Measurements from ENCODE around the gene G6PD.
"Not testable (repeated sequence)": the region's sequence is repeated elsewhere in the genome, so short reads cannot be mapped to it uniquely, and the experiment has no call there.

G6PD gene

DNA sequence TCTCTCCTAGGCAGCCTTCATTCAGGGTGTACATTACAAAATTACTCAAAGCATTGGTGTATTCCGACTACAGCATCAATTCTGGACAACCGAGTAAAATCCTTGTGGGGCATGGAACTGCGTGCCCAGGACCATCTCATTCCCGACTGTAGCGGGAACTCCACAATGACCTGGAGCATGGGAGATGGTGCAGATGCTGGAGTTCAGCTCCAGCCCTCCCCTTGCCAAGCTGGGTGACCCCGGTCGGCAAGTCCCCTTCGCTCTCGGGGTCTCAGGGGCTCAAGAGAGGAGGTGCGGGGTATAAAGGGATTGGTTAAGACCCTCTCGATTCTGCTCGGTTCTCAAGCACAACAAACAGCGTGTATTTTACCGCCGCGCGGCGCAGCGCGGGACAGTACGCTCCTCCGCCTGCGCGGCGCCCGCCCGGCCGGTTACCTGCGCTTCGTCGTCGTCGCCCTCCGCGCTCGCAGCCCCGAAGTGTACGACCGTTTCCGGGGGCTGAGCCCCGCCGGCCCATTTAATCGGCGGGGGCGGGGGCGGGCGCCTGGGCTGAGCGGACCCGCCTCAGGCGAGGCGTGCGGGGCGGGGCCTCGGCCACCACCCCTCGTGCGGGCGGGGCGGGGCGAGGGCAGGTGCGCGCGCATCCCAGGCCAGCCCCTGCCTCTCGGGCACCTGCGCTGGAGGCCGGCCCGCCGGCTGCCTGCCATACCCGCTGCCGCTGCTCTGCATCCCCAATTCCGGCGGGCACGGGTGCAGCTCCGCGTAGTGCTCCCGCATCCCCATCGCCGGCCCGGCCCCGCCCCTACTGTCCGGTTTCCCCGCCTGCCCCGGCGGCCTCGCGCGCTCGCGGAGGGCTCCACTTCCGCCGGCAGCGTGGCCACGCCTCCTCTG, at the start of gene G6PD:
TSS of gene G6PD (minus strand) at position 493 of the 891 bp plus-strand sequence. CDS start 691 bp downstream, outside the sequence.
- no peak for DNase-seq (ENCODE audit: low read depth)
- TF ChIP-seq, protein P1, sequence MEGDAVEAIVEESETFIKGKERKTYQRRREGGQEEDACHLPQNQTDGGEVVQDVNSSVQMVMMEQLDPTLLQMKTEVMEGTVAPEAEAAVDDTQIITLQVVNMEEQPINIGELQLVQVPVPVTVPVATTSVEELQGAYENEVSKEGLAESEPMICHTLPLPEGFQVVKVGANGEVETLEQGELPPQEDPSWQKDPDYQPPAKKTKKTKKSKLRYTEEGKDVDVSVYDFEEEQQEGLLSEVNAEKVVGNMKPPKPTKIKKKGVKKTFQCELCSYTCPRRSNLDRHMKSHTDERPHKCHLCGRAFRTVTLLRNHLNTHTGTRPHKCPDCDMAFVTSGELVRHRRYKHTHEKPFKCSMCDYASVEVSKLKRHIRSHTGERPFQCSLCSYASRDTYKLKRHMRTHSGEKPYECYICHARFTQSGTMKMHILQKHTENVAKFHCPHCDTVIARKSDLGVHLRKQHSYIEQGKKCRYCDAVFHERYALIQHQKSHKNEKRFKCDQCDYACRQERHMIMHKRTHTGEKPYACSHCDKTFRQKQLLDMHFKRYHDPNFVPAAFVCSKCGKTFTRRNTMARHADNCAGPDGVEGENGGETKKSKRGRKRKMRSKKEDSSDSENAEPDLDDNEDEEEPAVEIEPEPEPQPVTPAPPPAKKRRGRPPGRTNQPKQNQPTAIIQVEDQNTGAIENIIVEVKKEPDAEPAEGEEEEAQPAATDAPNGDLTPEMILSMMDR (IDR thresholded peaks at IDR 0.05; ENCODE audit: control insufficient read depth, insufficient read depth, low read depth, low read length, missing control alignments), result no peak

GRCh38 chrX:154595559-154596249, 49.1 kb upstream of the G6PD start:
- H3K4me3 ChIP-seq (ENCODE audit: control insufficient read depth, low read depth, low read length), result no peak overlapping the region
- no peak for DNase-seq (ENCODE audit: low read depth)
- TF ChIP-seq, protein P1 (IDR thresholded peaks at IDR 0.05; ENCODE audit: control insufficient read depth, insufficient read depth, low read depth, low read length, missing control alignments), result no peak

More for the DNA sequence above, at the start of gene G6PD:
- peak within 1 kb of the TSS; percentile 54 for H3K4me3 ChIP-seq (ENCODE audit: control insufficient read depth, low read depth, low read length)

- TF ChIP-seq, protein P1 (IDR thresholded peaks at IDR 0.05; ENCODE audit: control insufficient read depth, insufficient read depth, low read depth, low read length, missing control alignments), result no peak
- DNase-seq (ENCODE audit: low read depth), result no peak
- H3K4me3 ChIP-seq (ENCODE audit: control insufficient read depth, low read depth, low read length), result no peak overlapping the region
Measured at GRCh38 chrX:154594491-154594890, 47.8 kb upstream of the G6PD start.

GRCh38 chrX:154593201-154593600, 46.6 kb upstream of the G6PD start:
- DNase-seq (ENCODE audit: low read depth), result no peak
- TF ChIP-seq, protein P1 (IDR thresholded peaks at IDR 0.05; ENCODE audit: control insufficient read depth, insufficient read depth, low read depth, low read length, missing control alignments), result no peak
- H3K4me3 ChIP-seq (ENCODE audit: control insufficient read depth, low read depth, low read length), result no peak overlapping the region

DNA sequence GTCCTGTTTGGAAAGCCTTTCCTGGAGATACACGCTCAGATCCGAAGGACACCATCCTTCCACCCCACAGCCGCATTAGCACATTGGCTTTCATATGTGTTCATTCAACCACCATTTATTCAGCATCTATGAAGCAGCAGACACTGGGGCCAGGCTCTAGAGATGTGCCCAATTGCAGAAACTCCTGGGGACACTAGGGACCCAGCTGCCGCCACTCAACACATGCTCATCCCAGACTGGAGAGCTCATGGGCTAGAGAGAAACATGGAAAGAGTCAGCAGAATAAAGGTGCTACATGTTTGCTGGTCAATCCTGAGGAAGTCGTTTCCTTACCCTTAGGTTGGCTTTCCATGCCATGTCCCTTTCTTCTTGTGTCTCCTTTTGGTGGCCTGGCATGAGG, 45.9 kb upstream of the G6PD start:
- no peak for DNase-seq (ENCODE audit: low read depth)
- TF ChIP-seq, protein P1 (IDR thresholded peaks at IDR 0.05; ENCODE audit: control insufficient read depth, insufficient read depth, low read depth, low read length, missing control alignments), result no peak
- H3K4me3 ChIP-seq (ENCODE audit: control insufficient read depth, low read depth, low read length), result no peak overlapping the region

DNA sequence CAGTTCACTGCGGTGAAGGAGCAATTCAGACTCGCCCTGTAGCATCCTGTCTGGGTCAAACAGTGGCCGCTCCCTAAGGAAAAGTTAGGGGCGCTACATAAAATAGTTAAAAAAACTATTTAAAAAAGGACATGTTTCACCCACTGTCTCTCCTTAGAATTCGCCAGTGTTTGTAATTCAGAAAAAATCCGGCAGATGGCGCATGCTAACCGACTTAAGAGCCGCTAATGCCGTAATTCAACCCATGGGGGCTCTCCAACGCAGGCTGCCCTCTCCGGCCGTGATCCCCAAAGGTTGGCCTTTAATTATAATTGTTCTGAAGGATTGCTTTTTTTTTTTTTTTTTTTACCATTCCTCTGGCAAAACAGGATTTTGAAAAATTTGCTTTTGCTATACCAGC, 43.8 kb upstream of the G6PD start:
- not testable (repeated sequence) for DNase-seq (ENCODE audit: low read depth); H3K4me3 ChIP-seq (ENCODE audit: control insufficient read depth, low read depth, low read length)

- not testable (repeated sequence) for DNase-seq (ENCODE audit: low read depth); H3K4me3 ChIP-seq (ENCODE audit: control insufficient read depth, low read depth, low read length)
Measured at GRCh38 chrX:154584585-154585183, 38.0 kb upstream of the G6PD start, which contains the start of gene CTAG1A. Gene CTAG1A, plus strand, starts transcription at chrX:154585133. Its CDS starts 74 bp downstream, at chrX:154585207.

DNA sequence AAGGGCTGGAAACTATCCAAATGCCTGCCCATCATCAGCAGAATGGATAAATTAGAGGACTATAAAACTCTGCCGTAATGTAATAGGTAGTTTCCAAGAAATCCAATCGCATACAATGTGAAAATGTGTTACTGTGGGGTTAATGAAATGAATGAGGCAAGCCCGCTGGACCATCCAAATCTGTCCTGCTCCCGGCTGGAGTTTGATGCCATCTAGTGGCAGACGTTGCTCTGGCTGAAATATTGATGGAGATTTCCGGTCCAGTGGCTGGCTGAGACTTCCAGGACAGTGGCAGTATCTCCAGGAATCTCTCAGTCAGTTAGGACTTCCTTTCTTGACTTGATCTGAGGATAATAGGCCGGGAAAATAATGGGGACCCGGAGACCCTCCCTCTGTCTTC, 36.3 kb upstream of the G6PD start:
- not testable (repeated sequence) for DNase-seq (ENCODE audit: low read depth); H3K4me3 ChIP-seq (ENCODE audit: control insufficient read depth, low read depth, low read length)

DNA sequence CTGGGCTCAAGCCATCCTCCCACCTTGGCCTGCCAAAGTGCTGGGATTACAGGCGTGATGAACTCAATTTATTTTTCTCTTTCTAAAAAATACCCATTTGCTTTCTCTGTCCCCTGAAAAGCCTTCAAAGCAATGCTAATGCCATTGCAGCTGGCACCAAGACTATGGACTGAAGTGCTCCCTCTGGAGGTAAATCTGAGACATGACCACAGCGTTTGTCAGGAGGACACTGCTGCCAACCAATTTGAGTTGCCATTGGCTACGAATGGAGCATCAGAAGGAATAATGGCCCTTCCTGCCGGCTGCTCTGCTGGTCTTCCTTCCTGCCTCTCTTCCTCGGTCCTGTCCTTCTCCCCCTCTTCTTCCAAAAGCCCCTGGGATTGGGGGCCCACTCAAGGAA, 28.4 kb upstream of the G6PD start:
- not testable (repeated sequence) for DNase-seq (ENCODE audit: low read depth); H3K4me3 ChIP-seq (ENCODE audit: control insufficient read depth, low read depth, low read length)

GRCh38 chrX:154573061-154573460, 26.4 kb upstream of the G6PD start:
- DNase-seq (ENCODE audit: low read depth); H3K4me3 ChIP-seq (ENCODE audit: control insufficient read depth, low read depth, low read length): not testable (repeated sequence)

DNA sequence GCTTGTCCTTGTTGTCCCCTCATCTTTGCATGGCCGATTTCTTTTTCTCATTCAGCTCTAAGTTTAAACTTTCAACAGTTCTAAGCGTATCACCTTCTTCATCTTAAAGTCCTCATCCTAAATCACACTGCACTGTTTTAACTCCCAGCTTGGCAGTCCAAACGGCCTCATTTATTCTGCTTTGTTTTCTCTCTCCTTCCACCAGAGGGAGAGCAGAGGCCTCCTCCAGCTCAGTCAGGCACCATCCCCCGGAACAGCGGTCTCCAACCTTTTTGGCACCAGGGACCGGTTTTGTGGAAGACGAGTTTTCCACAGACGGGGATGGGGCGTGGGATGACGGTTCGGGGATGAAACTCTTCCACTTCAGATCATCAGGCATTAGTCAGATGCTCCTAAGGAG, 23.7 kb upstream of the G6PD start:
- DNase-seq (ENCODE audit: low read depth); H3K4me3 ChIP-seq (ENCODE audit: control insufficient read depth, low read depth, low read length): not testable (repeated sequence)
